H1 (cell line): Measurements from ENCODE around the gene NUDT1. TPM values are rescaled to one million over a fixed set of nuclear protein-coding genes. Genes with fewer than 3 reads are reported as not detected.

Source experiments
- CTCF ChIA-PET: fragments of 300-600 bp; sonication (Branson Sonifier 250); formaldehyde crosslinking; loops from one replicate; lab custom pipeline; 2021; ENCODE audit not compliant: partially characterized antibody; lab: Charles Lee
- POLR2A ChIA-PET: fragments of 300-600 bp; sonication (Branson Sonifier 250); formaldehyde crosslinking; loops from one replicate; lab custom pipeline; 2021; ENCODE audit warnings: inconsistent platforms; ENCODE audit not compliant: partially characterized antibody; lab: Charles Lee
- DNase-seq, 2 experiments: peaks; one replicate each; pipeline versions ENCODE4 v3.0.0 to v3.0.0-alpha.2; 2010 to 2022; ENCODE audit warnings: low spot score in 2 of 2, low read depth in 1 of 2, mixed read lengths in 1 of 2
- FAIRE-seq: peaks from 2 replicates; lab custom pipeline; 2011; peaks lifted over from hg19 to GRCh38; lab: Jason Lieb, UNC
- H2AFZ ChIP-seq: 2 replicates; pipeline ENCODE4 v1.8.1; 2012; ENCODE audit warnings: low read length, inconsistent platforms
- H2AK5ac ChIP-seq: 2 replicates; pipeline ENCODE4 v1.6.1; 2013; ENCODE audit warnings: low read depth, low read length
- H2BK120ac ChIP-seq: replicated peaks from 2 replicates; pipeline ENCODE3; 2013; ENCODE audit warnings: low read depth, low read length, inconsistent platforms
- H2BK12ac ChIP-seq: 2 replicates; pipeline ENCODE4 v1.6.1; 2013; ENCODE audit warnings: low read depth, low read length
- H2BK15ac ChIP-seq: 2 replicates; pipeline ENCODE4 v1.6.1; 2013; ENCODE audit warnings: low read length
- H2BK20ac ChIP-seq: 2 replicates; pipeline ENCODE4 v1.6.1; 2013; ENCODE audit warnings: low read length
- H2BK5ac ChIP-seq: 2 replicates; pipeline ENCODE4 v1.6.1; 2013; ENCODE audit warnings: low read depth, low read length
- H3K14ac ChIP-seq: 2 replicates; pipeline ENCODE4 v1.6.1; 2013; ENCODE audit warnings: inconsistent platforms; ENCODE audit not compliant: insufficient read length
- H3K18ac ChIP-seq: 2 replicates; pipeline ENCODE4 v1.6.1; 2013; ENCODE audit warnings: low read length; ENCODE audit errors: extremely low read depth
- H3K23ac ChIP-seq: 2 replicates; pipeline ENCODE4 v1.6.1; 2013; ENCODE audit warnings: inconsistent platforms; ENCODE audit not compliant: insufficient read length
- H3K23me2 ChIP-seq: 2 replicates; pipeline ENCODE4 v1.6.1; 2013; ENCODE audit warnings: low read depth, low read length
- H3K27ac ChIP-seq: 2 replicates; pipeline ENCODE4 v1.6.1; 2011; ENCODE audit warnings: low read depth, low read length, inconsistent platforms
- H3K27me3 ChIP-seq, 4 experiments: replicated peaks in 1 of 4; 1 replicate in 1 of 4; 2 replicates in 3 of 4; pipeline versions ENCODE4 v1.6.1 to v1.8.1; 2011 to 2013; ENCODE audit warnings: low read length in 3 of 4, mild to moderate bottlenecking in 3 of 4, inconsistent platforms in 2 of 4, mixed read lengths in 2 of 4, moderate library complexity in 1 of 4; ENCODE audit not compliant: control insufficient read depth in 3 of 4, insufficient read depth in 3 of 4; ENCODE audit errors: extremely low read depth in 1 of 4
- H3K36me3 ChIP-seq, 4 experiments: 2 replicates each; pipeline versions ENCODE4 v1.6.1 to v1.8.1; 2011 to 2013; ENCODE audit warnings: mild to moderate bottlenecking in 4 of 4, low read length in 3 of 4, moderate library complexity in 2 of 4, control low read depth in 1 of 4, inconsistent platforms in 1 of 4; ENCODE audit not compliant: insufficient read depth in 4 of 4, control insufficient read depth in 2 of 4
- H3K4ac ChIP-seq: replicated peaks from 2 replicates; pipeline ENCODE3; 2013; ENCODE audit warnings: low read length, low read depth, mixed read lengths, inconsistent platforms; ENCODE audit not compliant: insufficient read length
- H3K4me1 ChIP-seq, 4 experiments: replicated peaks in 1 of 4; 1 replicate in 1 of 4; 2 replicates in 3 of 4; pipeline versions ENCODE4 v1.6.1 to v1.8.1; 2011 to 2013; ENCODE audit warnings: low read length in 3 of 4, inconsistent platforms in 2 of 4, mixed read lengths in 1 of 4; ENCODE audit not compliant: insufficient read depth in 4 of 4, control insufficient read depth in 3 of 4
- H3K4me2 ChIP-seq, 2 experiments: 2 replicates each; pipeline versions ENCODE4 v1.6.1 to v1.8.1; 2011 to 2013; ENCODE audit warnings: low read depth in 2 of 2, low read length in 2 of 2, control low read depth in 1 of 2, inconsistent platforms in 1 of 2, mild to moderate bottlenecking in 1 of 2; ENCODE audit not compliant: insufficient read depth in 1 of 2
- H3K4me3 ChIP-seq, 4 experiments: fragments of 200-600, 300-600 bp in 1 of 4; sonication (generic), shearing (Covaris generic), sonication (Bioruptor Twin) in 1 of 4; 2 replicates each; pipeline versions ENCODE4 v1.5.1 to v1.8.1; 2011 to 2016; ENCODE audit warnings: low read length in 4 of 4, low read depth in 3 of 4, control low read depth in 2 of 4, inconsistent platforms in 2 of 4, mild to moderate bottlenecking in 2 of 4, mixed read lengths in 1 of 4, moderate library complexity in 1 of 4; ENCODE audit not compliant: insufficient read depth in 2 of 4; ENCODE audit errors: extremely low read depth in 1 of 4
- H3K56ac ChIP-seq: replicated peaks from 2 replicates; pipeline ENCODE3; 2013; ENCODE audit warnings: low read depth, mild to moderate bottlenecking, mixed read lengths, low read length, inconsistent platforms; ENCODE audit not compliant: insufficient read length
- H3K79me1 ChIP-seq: 2 replicates; pipeline ENCODE4 v1.6.1; 2013; ENCODE audit warnings: low read depth, low read length, control low read depth
- H3K79me2 ChIP-seq, 2 experiments: 2 replicates each; pipeline versions ENCODE4 v1.6.1 to v1.8.1; 2012 to 2013; ENCODE audit warnings: low read length in 2 of 2, mild to moderate bottlenecking in 2 of 2, inconsistent platforms in 1 of 2; ENCODE audit not compliant: insufficient read depth in 2 of 2, control insufficient read depth in 1 of 2
- H3K9ac ChIP-seq, 4 experiments: replicated peaks in 1 of 4; 1 replicate in 1 of 4; 2 replicates in 3 of 4; pipeline versions ENCODE4 v1.6.1 to v1.8.1; 2011 to 2013; ENCODE audit warnings: low read depth in 3 of 4, low read length in 3 of 4, control low read depth in 2 of 4, mild to moderate bottlenecking in 2 of 4, moderate library complexity in 2 of 4, inconsistent platforms in 1 of 4; ENCODE audit errors: extremely low read depth in 1 of 4
- H3K9me3 ChIP-seq, 2 experiments: 2 replicates each; pipeline versions ENCODE4 v1.6.1 to v1.8.1; 2012 to 2013; ENCODE audit warnings: mild to moderate bottlenecking in 2 of 2, moderate library complexity in 2 of 2, control low read depth in 1 of 2, inconsistent platforms in 1 of 2, low read depth in 1 of 2, low read length in 1 of 2, mixed read lengths in 1 of 2; ENCODE audit not compliant: insufficient read depth in 2 of 2
- H4K20me1 ChIP-seq, 2 experiments: replicated peaks in 1 of 2; 2 replicates each; pipeline versions ENCODE3 to v1.8.1; 2011 to 2013; ENCODE audit warnings: inconsistent platforms in 2 of 2, low read length in 2 of 2, mild to moderate bottlenecking in 1 of 2; ENCODE audit not compliant: insufficient read depth in 2 of 2, control insufficient read depth in 1 of 2
- H4K5ac ChIP-seq: 2 replicates; pipeline ENCODE4 v1.6.1; 2013; ENCODE audit warnings: low read length, low read depth, mixed read lengths, inconsistent platforms; ENCODE audit not compliant: insufficient read length
- H4K8ac ChIP-seq: 2 replicates; pipeline ENCODE4 v1.8.0; 2013; ENCODE audit warnings: mild to moderate bottlenecking, moderate library complexity, low read length, inconsistent platforms; ENCODE audit not compliant: insufficient read depth; ENCODE audit errors: extremely low read depth
- H4K91ac ChIP-seq: replicated peaks from 2 replicates; pipeline ENCODE3; 2013; ENCODE audit warnings: low read length, mixed read lengths, inconsistent platforms; ENCODE audit not compliant: insufficient read length
- HDAC2 ChIP-seq, 2 experiments: fragments of 300-600 bp in 1 of 2; sonication (generic) in 1 of 2; IDR thresholded peaks; 2 replicates each; pipeline ENCODE4 v1.6.1; 2011 to 2012; ENCODE audit warnings: low read depth in 2 of 2, low read length in 2 of 2, mild to moderate bottlenecking in 2 of 2, moderate library complexity in 2 of 2, borderline replicate concordance in 1 of 2, inconsistent platforms in 1 of 2
- WGBS, 2 experiments: shearing (Covaris generic) in 1 of 2; methylation state at CpG; one replicate each; pipeline versions ENCODE4 v1.1.6 to v1.1.7; 2013 to 2015; ENCODE audit warnings: low lambda C conversion rate in 2 of 2, mixed read lengths in 2 of 2, inconsistent platforms in 1 of 2, low coverage in 1 of 2, missing lambda C conversion rate in 1 of 2; ENCODE audit not compliant: insufficient replicate concordance in 2 of 2, insufficient coverage in 1 of 2, insufficient read length in 1 of 2; ENCODE audit errors: extremely low coverage in 1 of 2, missing lambda C conversion rate in 1 of 2; 5-methylcytosine and 5-hydroxymethylcytosine counted together
- polyA plus RNA-seq, 7 experiments: library from polyadenylated mRNA; depleted of rRNA in 3 of 7; stranded (reverse) in 5 of 7; unstranded in 2 of 7; fragments of >200 nt in 5 of 7; fragments of 200-250 nt in 2 of 7; gene quantifications; 1 replicate in 5 of 7; 2 replicates in 1 of 7; 4 replicates in 1 of 7; pipeline versions ENCODE4 v1.2.1 to v1.2.3, GENCODE V29; 2011 to 2013; ENCODE audit warnings: missing spikeins in 2 of 7, mixed read lengths in 2 of 7
- total RNA-seq: library from RNA; stranded (reverse); fragmentation: NEBNext Ultra II Directional; extraction: Animal tissue kit (Norgen Biotek cat#: 25700); gene quantifications from 2 replicates; pipeline ENCODE4 v1.2.1, GENCODE V29; 2021
- TF ChIP-seq, protein P1 (sequence below): IDR thresholded peaks from 2 replicates; pipeline ENCODE4 v1.6.1; 2012; ENCODE audit warnings: inconsistent platforms

The NUDT1 gene
- total and polyA plus RNA-seq, 2 of the 8 experiments (the other 6 are each of a cell fraction or from before 2014, with no cell fraction given), result 76.1 to 89.5 TPM

DNA sequence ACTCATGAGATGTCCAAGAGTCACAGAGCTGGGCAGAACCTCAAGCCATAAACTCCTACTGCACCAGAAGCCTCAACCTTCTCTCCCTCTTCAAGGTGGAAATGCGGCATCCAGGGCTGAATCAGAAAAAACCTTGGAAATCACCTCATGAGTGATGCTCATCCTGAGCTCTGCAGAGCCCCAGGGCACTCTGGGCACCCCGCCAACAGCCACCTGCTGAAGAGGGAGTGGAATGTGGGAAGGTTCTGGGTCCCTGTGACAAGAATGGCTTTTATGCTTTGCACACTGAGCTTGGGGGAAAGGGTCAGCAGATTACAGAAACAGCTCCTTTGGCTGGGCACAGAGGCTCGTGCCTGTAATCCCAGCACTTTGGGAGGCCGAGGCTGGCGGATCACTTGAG is 18.8 kb downstream of the NUDT1 start:
- CTCF ChIA-PET, result interaction anchor here (0.7 to 7.4 kb wide), 5 partner anchors 12 to 120 kb away, joined by 3 to 38 read pairs (median 3); no protein-coding TSS in a partner anchor
- 89% methylated on average over 5 of the region's 5 CpGs; no CpG with 5 or more reads in 1 of the 2 experiments for WGBS, 2 experiments
- Histone ChIP-seq H2AK5ac (no peak overlapping the region), H3K4me2 (no peak overlapping the region), H3K4me1 (no peaks in the 10 kb centered on the region), H2BK20ac (no peak overlapping the region), H3K56ac (no peak overlapping the region), H3K18ac (no peak overlapping the region), H3K36me3 (peaks cover 4 to 10% (median 5%) of the 10 kb centered on the region in 4 experiments; a peak in 5 of 8 replicates), H4K91ac (no peak overlapping the region), H3K23ac (no peak overlapping the region), H2AFZ (no peak overlapping the region), H2BK12ac (no peak overlapping the region), H2BK15ac (no peak overlapping the region), H3K27ac (no peak overlapping the region), H3K23me2 (no peaks in the 10 kb centered on the region), H4K5ac (no peak overlapping the region), H3K79me1 (no peaks in the 10 kb centered on the region; the same call in 1 of the 2 replicates), H2BK5ac (no peak overlapping the region), H3K14ac (no peak overlapping the region), H3K79me2 (no peaks in the 10 kb centered on the region), H3K9ac (no peak overlapping the region), H4K20me1 (peaks cover 0 to 7% of the 10 kb centered on the region in 2 experiments), H2BK120ac (no peak overlapping the region), H4K8ac (no peak overlapping the region), H3K9me3 (no peaks in the 10 kb centered on the region), H3K4me3 (no peak overlapping the region), H3K27me3 (no peaks in the 10 kb centered on the region), H3K4ac (no peak overlapping the region)
- FAIRE-seq (no peak), DNase-seq (no peak)
- TF ChIP-seq HDAC2 (IDR thresholded peaks at IDR 0.05; ENCODE audit: borderline replicate concordance in 1 of 2, low read depth in 2 of 2, low read length in 2 of 2), result no peak
- TF ChIP-seq, protein P1, sequence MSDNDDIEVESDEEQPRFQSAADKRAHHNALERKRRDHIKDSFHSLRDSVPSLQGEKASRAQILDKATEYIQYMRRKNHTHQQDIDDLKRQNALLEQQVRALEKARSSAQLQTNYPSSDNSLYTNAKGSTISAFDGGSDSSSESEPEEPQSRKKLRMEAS, result no peak
- POLR2A ChIA-PET, result interaction anchor here (1.4 to 4.1 kb wide), 3 partner anchors 19 to 93 kb away, joined by 4 to 13 read pairs (median 5); partner anchors contain the start of genes EIF3B, MRM2 and NUDT1
